T47D (cell line): ENCODE measurements around the gene ZNF451.

Experiments used
- DNase-seq, 2 experiments: peaks; one replicate each; pipeline versions ENCODE4 v3.0.0 to v3.0.0-alpha.2; 2011 to 2012; ENCODE audit warnings: low read depth in 1 of 2, low spot score in 1 of 2
- JUND ChIP-seq: IDR thresholded peaks from 2 replicates; pipeline ENCODE4 v1.6.1; 2012; ENCODE audit warnings: low read depth
- in situ Hi-C: cut with HindIII; loops from 2 replicates; pipeline ENCODE4 v1.10.0; 2016; ENCODE audit warnings: low sequenced_read_pairs, low pct_unique_long_range_greater_than_20kb

The ZNF451 gene

GRCh38 chr6:57173056-57173885, 83.3 kb downstream of the ZNF451 start:
- in situ Hi-C loops: no loop called here
- peak in 1 of 2 experiments; percentile 5 for DNase-seq
- no peak for TF ChIP-seq JUND

DNA sequence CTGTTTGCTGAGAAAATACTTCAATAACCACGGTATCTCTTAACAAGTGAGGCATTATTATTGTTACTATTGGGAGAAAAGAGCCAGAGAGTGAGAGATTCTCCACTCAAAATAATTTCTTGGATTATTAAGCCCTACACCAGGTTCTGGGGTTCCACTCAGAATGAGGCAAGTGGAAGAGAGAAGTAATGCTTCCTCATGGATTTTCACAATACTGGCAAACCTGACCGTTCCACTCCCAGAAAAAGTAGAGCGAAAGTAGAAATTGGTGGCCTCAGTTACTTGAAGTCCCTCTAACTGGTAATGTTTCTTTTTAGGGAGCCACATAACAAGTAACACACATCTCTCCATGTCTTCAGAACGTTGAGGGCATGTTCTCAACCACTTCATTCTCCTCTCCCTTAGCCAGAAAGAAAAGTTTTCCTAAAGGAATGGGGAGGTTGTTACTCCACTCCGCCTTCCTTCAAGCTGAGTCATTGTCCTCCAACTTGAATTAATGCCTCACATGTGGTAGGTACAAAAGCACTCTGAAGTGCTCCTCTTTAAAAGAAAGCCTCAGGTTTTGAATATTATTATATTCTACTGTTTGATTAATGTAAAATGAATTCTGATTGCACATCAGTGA, 84.0 kb downstream of the ZNF451 start:
- in situ Hi-C loops: no loop called here
- DNase-seq: no peak
- no peak for TF ChIP-seq JUND

DNA sequence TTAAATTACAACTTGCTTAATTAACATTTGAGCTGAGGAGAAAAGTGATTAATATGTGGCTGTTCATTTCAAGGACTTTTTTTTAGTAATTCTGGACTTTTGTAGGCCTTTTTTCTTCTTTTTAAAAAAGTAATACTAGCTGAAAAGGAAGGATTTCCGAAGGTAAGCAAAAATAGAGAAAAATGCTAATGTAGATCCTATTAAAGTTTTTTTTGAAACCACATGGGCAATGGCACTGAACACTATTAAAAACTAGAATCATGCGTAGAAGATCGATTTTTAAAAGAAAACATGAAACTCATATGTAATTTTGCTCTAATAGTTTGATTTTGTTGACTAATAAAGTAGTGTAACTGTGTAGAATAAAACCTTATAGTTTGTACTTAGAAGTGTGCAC, 84.5 kb downstream of the ZNF451 start:
- in situ Hi-C loops: no loop called here
- TF ChIP-seq JUND: no peak
- no peak for DNase-seq

DNA sequence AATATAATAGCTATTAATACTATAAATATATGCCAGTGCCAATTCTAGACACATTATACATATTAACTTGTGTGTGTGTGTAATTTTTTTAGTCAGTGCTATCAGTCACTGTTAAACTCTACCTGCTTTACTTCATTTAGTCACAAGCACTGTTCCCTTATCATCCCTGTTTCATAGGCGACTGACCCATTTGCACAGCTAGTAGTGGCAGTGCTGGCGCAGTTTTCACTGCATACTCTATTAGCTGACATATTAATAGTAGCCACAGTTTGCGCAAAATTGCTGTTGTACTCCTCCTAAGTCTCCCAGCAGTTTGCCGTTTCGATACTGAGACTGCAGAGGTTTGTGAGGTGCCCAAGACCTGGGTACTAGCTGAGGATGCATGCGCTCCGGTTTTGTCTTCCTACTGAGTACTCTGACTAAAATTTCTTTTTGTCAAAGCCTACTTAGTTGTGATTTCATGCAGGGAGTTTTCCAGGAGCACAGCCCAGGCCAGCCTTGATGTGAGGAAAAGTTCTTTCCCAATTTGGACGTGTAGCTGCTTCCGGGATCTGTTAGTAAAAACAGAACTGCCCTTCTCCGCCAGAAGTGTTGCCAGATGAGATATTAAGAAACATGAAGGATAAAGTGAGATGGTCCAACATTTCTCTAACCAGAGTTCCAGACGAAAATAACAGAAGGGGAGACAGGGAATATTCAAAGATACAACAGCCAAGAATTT, 87.7 kb downstream of the ZNF451 start:
- DNase-seq: no peak
- in situ Hi-C loops: no loop called here
- no peak for TF ChIP-seq JUND

- DNase-seq: no peak
- TF ChIP-seq JUND: no peak
- in situ Hi-C loops: no loop called here
Measured at GRCh38 chr6:57180596-57180995, 90.6 kb downstream of the ZNF451 start.

GRCh38 chr6:57182017-57182432, 92.0 kb downstream of the ZNF451 start:
- TF ChIP-seq JUND: no peak
- in situ Hi-C loops: no loop called here
- DNase-seq: no peak

DNA sequence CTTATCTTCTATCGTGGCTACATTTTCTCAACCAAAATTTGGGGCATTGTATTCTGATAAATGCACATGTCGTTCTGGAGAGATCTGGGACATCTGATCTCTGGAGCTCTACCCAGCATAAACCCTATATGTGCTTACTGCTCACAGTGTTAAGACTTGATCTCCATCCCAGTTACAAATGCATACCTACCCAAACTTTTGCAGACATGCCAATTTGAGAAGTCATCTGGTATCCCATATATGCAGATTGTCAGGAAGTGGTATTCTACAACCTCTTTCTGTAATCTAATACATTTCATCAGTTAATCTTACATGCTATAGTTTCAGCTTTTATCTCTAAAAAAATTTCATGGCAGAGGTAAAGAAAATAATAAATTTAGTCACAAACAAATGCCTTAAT, 93.3 kb downstream of the ZNF451 start:
- no peak for TF ChIP-seq JUND
- in situ Hi-C loops: no loop called here
- no peak for DNase-seq

- peak in 1 of 2 experiments; percentile 54 for DNase-seq
- no peak for TF ChIP-seq JUND
- in situ Hi-C loops: no loop called here
Measured at GRCh38 chr6:57190140-57190539, 100.2 kb downstream of the ZNF451 start.

- no peak for DNase-seq
- in situ Hi-C loops: no loop called here
- TF ChIP-seq JUND: no peak
Measured at GRCh38 chr6:57193177-57193576, 103.2 kb downstream of the ZNF451 start.

DNA sequence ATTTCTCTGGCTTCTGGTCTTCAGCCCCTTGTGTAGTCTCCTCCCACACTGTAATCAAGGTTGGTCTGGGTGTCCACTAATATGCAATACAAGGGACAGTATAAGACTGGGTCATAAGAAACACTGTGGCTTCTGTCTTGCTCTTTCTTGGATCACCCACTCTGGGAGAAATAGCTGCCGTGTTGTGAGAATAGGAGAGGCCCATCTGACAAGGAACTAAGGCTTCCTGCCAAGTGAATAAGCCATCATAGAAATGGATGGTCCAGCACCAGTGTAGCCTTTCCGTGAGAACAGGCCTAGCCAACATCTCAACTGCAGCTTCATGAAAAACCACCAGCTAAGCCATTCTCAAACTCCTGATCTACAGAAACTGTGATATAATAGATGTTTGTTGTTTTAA, 105.5 kb downstream of the ZNF451 start:
- DNase-seq: no peak
- in situ Hi-C loops: no loop called here
- TF ChIP-seq JUND: no peak

DNA sequence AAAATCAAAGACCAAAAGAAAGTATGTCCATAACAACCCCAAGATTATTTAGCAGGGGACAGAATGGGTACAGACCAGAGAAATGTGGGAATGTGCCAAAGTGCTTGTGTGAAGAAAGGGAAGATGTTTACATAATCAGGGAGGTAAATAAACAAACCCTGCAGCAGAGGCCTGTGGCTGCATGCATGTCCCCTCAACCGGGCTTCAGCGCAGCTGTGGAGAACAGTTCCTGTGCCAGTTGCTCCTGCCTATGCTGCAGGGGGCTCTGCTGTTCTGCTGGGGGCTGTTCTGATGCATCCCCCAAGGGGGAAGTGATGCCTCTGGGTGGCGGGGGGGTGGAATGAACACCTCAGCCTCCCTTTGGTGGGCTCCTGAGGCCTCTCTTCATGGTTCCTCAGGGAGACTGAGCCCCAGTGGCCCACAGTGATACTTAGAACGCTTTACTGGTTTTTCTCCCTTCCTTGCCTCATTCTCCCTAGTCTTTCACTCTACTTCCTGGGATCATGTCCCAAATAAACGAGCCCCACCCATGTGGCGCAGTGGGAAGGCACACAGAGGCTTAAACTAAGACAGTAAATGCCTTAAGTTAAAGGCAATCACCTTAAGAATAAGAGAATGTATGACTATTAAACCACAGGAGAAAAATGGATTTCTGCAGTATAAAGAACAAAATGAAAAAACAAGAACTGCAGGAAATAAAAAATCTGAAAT, 109.1 kb downstream of the ZNF451 start:
- in situ Hi-C loops: no loop called here
- TF ChIP-seq JUND: no peak
- peak in 1 of 2 experiments; percentile 47 for DNase-seq

GRCh38 chr6:57201718-57202117, 111.7 kb downstream of the ZNF451 start:
- no peak for DNase-seq
- no peak for TF ChIP-seq JUND
- in situ Hi-C loops: no loop called here
